Melanocyte of skin (primary cell): ENCODE data around the gene STRADB. TPM values are rescaled to one million over a fixed set of nuclear protein-coding genes. Genes with fewer than 3 reads are reported as not detected.

ENCODE experiments used
- small RNA-seq, 2 donors: library from RNA; depleted of rRNA; stranded (forward); fragments of <200 nt; gene quantifications; one replicate each; pipeline ENCODE3, GENCODE V24; 2012
- total RNA-seq, 2 donors: library from RNA; depleted of rRNA; stranded (reverse); fragments of >200 nt; gene quantifications; 2 replicates each; pipeline ENCODE4 v1.2.3, GENCODE V29; 2012

STRADB gene
- 100 to 1,000 TPM in 1 of 2 donors, 10 to 100 TPM in 1; 55.4 to 130 TPM for total RNA-seq

GRCh38 chr2:201451292-201452057, at the start of gene STRADB, which contains the start of gene TRAK2:
STRADB (plus strand) TSS chr2:201451740; CDS start chr2:201454841, 3,101 bp downstream.
TRAK2 (minus strand) TSS chr2:201451458; CDS start chr2:201420507, 30,951 bp downstream.

Small RNA genes lying within 50 kb of the gene (small RNA-seq; reads per million reads assigned to genes)
- 0 reads per million in 2 donors for gene RF00019

Other genes with a start within 250 kb of the STRADB start
- gene CASP8, start 191.2 kb upstream of the STRADB start, total RNA-seq = 10 to 100 TPM; 13.8 to 31.0 TPM
- gene FLACC1, start 94.4 kb upstream of the STRADB start, total RNA-seq = 1 to 10 TPM; 2.0 to 3.1 TPM
- gene TRAK2, start 282 bp upstream of the STRADB start, total RNA-seq = 10 to 100 TPM; 82.9 to 87.4 TPM
- 10 to 100 TPM; 18.9 to 30.6 TPM for gene TMEM237, start 191.8 kb downstream of the STRADB start, total RNA-seq
- gene MPP4, start 246.9 kb downstream of the STRADB start, total RNA-seq = under 1 TPM; 0.33 to 0.69 TPM